Mucosa of gallbladder (tissue), 1 donor: ENCODE measurements around the gene PLTP. TPM values are rescaled to one million over a fixed set of nuclear protein-coding genes. Genes with fewer than 3 reads are reported as not detected.
"Not testable (repeated sequence)": the region's sequence is repeated elsewhere in the genome, so short reads cannot be mapped to it uniquely, and the experiment has no call there.

ENCODE experiments used
- DNase-seq: peaks from one replicate; pipeline ENCODE4 v3.0.0-alpha.2; 2020; ENCODE audit warnings: low spot score
- total RNA-seq: library from RNA; stranded (reverse); gene quantifications from one replicate; pipeline ENCODE4 v1.2.1, GENCODE V29; 2021
- donor health status: DM: no; HTN: no; CAD: no.

The PLTP gene
- total RNA-seq, 1 donor from 2014 or later = 111 TPM

- no peak for DNase-seq
Observed at GRCh38 chr20:45944965-45945677, 33.2 kb upstream of the PLTP start.

GRCh38 chr20:45944151-45944964 lies 32.4 kb upstream of the PLTP start:
- no peak for DNase-seq

GRCh38 chr20:45943613-45944012 lies 31.7 kb upstream of the PLTP start:
- DNase-seq = no peak

GRCh38 chr20:45940469-45940868 lies 28.5 kb upstream of the PLTP start:
- no peak for DNase-seq

GRCh38 chr20:45940053-45940452 lies 28.1 kb upstream of the PLTP start:
- no peak for DNase-seq

- DNase-seq = no peak
Observed at GRCh38 chr20:45938727-45939438, 26.9 kb upstream of the PLTP start.

GRCh38 chr20:45937765-45938164 lies 25.8 kb upstream of the PLTP start:
- no peak for DNase-seq

- DNase-seq = no peak
Observed at GRCh38 chr20:45935416-45936046, 23.6 kb upstream of the PLTP start.

- peak; percentile 99 for DNase-seq
Observed at GRCh38 chr20:45934586-45935415, 22.8 kb upstream of the PLTP start, which contains the start of gene PCIF1. Gene PCIF1 (plus strand): TSS chr20:45934683. CDS start chr20:45939000, 4,317 bp downstream.

GRCh38 chr20:45934046-45934585 lies 22.2 kb upstream of the PLTP start:
- DNase-seq = no peak

- peak; percentile 66 for DNase-seq
Observed at GRCh38 chr20:45933266-45934045, 21.5 kb upstream of the PLTP start.

GRCh38 chr20:45931680-45932079 lies 19.7 kb upstream of the PLTP start:
- not testable (repeated sequence) for DNase-seq

- DNase-seq = no peak
Observed at GRCh38 chr20:45927071-45927878, 15.3 kb upstream of the PLTP start.

GRCh38 chr20:45926731-45927070 lies 14.7 kb upstream of the PLTP start:
- no peak for DNase-seq

- DNase-seq = no peak
Observed at GRCh38 chr20:45925821-45926506, 14.0 kb upstream of the PLTP start.

- DNase-seq = peak; percentile 50
Observed at GRCh38 chr20:45924391-45925261, 12.7 kb upstream of the PLTP start.
